Lower leg skin (tissue), 4 donors: ENCODE measurements around the gene PRRG3. TPM values are rescaled to one million over a fixed set of nuclear protein-coding genes. Genes with fewer than 3 reads are reported as not detected.
A peak's percentile ranks its signal among the peaks of the same experiment; 100 is the strongest.
"Not testable (repeated sequence)": the region's sequence is repeated elsewhere in the genome, so short reads cannot be mapped to it uniquely, and the experiment has no call there.

Source experiments
- DNase-seq, 2 donors: peaks; one replicate each; pipeline ENCODE4 v3.0.0-alpha.2; 2019; ENCODE audit warnings: low spot score in 2 of 2
- H3K4me3 ChIP-seq: fragments of 200-600 bp; sonication (generic); 2 replicates; pipeline ENCODE4 v1.5.1; 2017; ENCODE audit warnings: mild to moderate bottlenecking, low read depth; ENCODE audit not compliant: poor library complexity, severe bottlenecking
- CTCF ChIP-seq, 3 donors: fragments of 450-650 bp; IDR thresholded peaks; one replicate each; pipeline ENCODE4 v1.5.1; 2016; ENCODE audit warnings: antibody characterized with exemption in 3 of 3, mild to moderate bottlenecking in 3 of 3, moderate library complexity in 2 of 3
- POLR2A ChIP-seq, 2 donors: fragments of 450-650 bp; IDR thresholded peaks; one replicate each; pipeline ENCODE4 v1.6.1; 2016 to 2017; ENCODE audit warnings: antibody characterized with exemption in 2 of 2, mild to moderate bottlenecking in 1 of 2, moderate library complexity in 1 of 2
- WGBS, 2 donors: methylation state at CpG; one replicate each; pipeline ENCODE4 v1.1.5; 2018; 5-methylcytosine and 5-hydroxymethylcytosine counted together
- intact Hi-C: fragments of 100-400 bp; cut with DNase I; formaldehyde crosslinking; loops from one replicate; pipeline ENCODE4 v1.15.0; 2023; ENCODE audit warnings: low total_unique reads
- total RNA-seq, 4 donors: library from RNA; depleted of rRNA; stranded (reverse); fragments of >200 nt; gene quantifications; one replicate each; pipeline ENCODE4 v1.1.0, GENCODE V29; 2016

PRRG3 gene
- total RNA-seq, 4 donors from 2014 or later, result 0.13 to 1.2 (median 0.35) TPM

GRCh38 chrX:151687635-151688034 is 7.6 kb upstream of the PRRG3 start:
- H3K4me3 ChIP-seq, result no peak overlapping the region
- no peak for TF ChIP-seq POLR2A (IDR thresholded peaks at IDR 0.05)
- TF ChIP-seq CTCF (IDR thresholded peaks at IDR 0.05), result no peak
- no peak for DNase-seq
- intact Hi-C loops, result no loop called here

GRCh38 chrX:151688695-151689094 is 6.6 kb upstream of the PRRG3 start:
- no peak for DNase-seq
- no peak for TF ChIP-seq POLR2A (IDR thresholded peaks at IDR 0.05)
- no peak for TF ChIP-seq CTCF (IDR thresholded peaks at IDR 0.05)
- intact Hi-C loops, result no loop called here

GRCh38 chrX:151692825-151693224 is 2.4 kb upstream of the PRRG3 start:
- 87 to 91% methylated on average over 6 of the region's 6 CpGs for WGBS, 2 donors
- H3K4me3 ChIP-seq, result no peak overlapping the region
- peak in 1 of 2 donors; percentile 70 for DNase-seq
- intact Hi-C loops, result no loop called here
- TF ChIP-seq POLR2A (IDR thresholded peaks at IDR 0.05), result no peak
- no peak for TF ChIP-seq CTCF (IDR thresholded peaks at IDR 0.05)

More at GRCh38 chrX:151688695-151689094, 6.6 kb upstream of the PRRG3 start:
- no peak overlapping the region for H3K4me3 ChIP-seq

- DNase-seq, result peak in 1 of 2 donors; percentile 78
- no peak for TF ChIP-seq POLR2A (IDR thresholded peaks at IDR 0.05)
- no peak for TF ChIP-seq CTCF (IDR thresholded peaks at IDR 0.05)
- 67 to 72% methylated on average over 12 of the region's 12 CpGs for WGBS, 2 donors
- no peak overlapping the region for H3K4me3 ChIP-seq
- intact Hi-C loops, result no loop called here
These were observed 1.1 kb upstream of the PRRG3 start for GRCh38 chrX:151694121-151694520.

GRCh38 chrX:151695583-151696340 is 504 bp downstream of the PRRG3 start:
- no peak overlapping the region for H3K4me3 ChIP-seq
- no peak for DNase-seq
- 24 to 46% methylated on average over 10 to 17 of the region's 19 CpGs for WGBS, 2 donors
- no peak for TF ChIP-seq POLR2A (IDR thresholded peaks at IDR 0.05)
- TF ChIP-seq CTCF (IDR thresholded peaks at IDR 0.05), result no peak
- intact Hi-C loops, result no loop called here

- peak in 1 of 2 donors; percentile 71 for DNase-seq
- intact Hi-C loops, H3K4me3 ChIP-seq: not testable (repeated sequence)
- WGBS, 2 donors, result 70 to 74% methylated on average over 8 of the region's 8 CpGs
These were observed 1.8 kb downstream of the PRRG3 start for GRCh38 chrX:151697082-151697481.
